HG03280 (cell line): ENCODE measurements around the gene MPO.

Experiments
- ATAC-seq: cut with Tn5 transposase; IDR thresholded peaks from one replicate; pipeline ENCODE4 v1.9.1; 2021; ENCODE audit warnings: mild to moderate bottlenecking, moderate library complexity; ENCODE audit not compliant: unreplicated experiment

MPO gene

DNA sequence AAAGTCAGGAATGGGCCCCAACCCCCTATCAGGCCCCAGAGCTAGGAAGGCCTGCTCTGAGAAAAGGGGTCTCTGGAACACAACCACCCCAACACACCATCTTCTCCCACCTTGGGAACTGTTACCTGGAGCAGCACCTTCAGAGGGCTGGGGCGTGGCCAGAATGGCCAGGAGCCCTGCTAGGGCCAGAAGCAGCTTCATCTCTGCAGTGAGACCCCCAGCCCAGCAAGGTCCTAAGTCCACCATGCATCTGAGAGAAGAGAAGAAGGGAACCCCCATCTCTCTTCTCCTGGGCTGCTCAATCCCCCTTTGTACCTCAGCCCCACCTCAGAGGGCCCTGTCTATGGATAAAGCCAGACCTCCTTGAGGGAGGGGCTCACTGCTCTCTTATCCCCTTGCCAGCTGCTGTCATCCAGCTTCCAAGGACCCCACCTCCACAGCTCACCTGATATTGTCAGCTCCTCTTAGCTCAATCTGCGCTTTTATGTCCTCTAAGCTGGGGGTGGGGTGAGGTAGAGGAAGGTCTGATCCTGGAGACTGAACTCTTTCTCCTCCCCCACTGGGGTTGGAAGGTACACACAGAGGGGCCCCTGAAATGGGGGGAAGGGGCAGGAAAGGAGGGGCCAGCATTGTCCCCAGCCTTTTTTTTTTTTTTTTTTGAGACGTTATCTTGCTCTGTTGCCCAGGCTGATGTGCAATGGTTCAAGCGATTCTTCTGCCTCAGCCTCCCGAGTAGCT lies at the start of gene MPO:
MPO (minus strand) TSS at position 456 of the 738 bp plus-strand sequence; CDS start at position 279, 177 bp downstream.
- no peak for ATAC-seq

DNA sequence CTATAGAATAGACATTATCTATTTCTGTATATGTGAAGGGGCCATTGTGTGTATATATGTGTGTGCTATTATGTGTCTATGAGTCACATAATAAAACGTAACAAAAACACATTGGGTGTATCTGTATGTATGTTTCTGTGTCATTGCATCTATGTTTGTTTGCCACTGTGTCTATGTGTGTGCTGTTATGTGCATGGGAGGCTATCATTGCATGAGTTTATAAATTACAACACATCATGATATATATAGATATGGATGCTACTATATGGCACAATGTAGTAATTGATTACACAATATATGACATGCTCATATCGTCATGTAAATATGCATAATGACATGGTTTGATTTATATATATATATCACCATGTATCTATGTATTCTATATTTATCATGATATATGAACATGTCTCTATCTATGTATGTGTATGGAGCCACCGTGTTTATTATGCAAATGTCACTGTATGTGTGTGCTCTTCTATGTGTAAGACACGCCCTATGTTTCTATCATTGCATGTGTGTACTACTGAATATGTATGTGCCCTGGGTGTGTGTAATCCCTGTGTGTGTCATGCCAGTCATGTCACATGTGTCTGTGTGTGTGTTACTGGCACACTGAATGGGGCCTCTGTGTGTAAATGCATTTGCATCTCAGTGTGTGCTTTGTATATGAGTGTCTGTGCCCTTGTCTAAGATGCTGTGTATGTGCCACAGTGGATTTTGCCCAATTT lies 49.2 kb upstream of the MPO start:
- ATAC-seq, result peak; percentile 19

GRCh38 chr17:58329035-58329809 lies 48.5 kb upstream of the MPO start:
- ATAC-seq, result peak; percentile 43

DNA sequence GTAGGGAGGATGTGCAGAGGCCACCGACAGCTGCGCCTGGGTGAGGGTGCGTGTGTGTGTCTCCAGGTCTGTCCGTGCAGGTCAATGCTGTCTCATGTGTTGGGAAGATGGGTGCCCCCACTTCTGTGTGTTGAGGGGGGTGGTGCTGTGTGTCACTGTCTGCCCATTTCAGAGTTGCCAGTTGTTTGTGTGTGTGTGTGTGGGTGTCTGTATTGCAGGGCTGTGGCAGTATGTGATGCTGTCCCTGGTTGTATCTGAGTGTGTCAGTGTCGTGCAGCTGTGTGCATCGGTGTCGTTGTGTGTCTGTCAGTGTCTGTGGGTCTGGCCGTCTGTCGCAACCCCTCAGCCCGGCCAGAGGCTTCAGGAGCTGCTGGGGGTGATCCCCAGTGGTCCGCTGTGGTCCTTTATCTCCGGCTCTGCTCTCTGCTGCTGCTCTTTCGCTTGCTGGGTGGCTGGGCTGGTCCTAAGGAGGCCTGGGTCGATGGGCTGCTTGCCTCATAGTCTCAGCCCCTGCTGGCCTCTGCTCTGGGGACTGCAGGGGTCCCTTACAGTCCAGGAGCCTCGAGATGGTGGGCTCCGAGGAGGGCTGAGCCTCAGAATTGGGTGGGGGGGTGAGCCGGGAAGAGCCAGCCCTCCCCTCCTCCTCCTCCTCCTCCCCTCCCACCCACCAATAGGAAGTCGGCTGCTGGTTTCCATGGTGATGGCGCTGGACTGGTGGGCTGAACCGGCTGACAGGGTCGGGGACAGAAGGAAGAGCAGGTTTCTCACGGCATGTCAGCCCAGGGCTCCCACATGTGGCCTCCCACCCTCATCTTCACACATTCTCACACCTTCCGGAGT lies 47.7 kb upstream of the MPO start, which contains the start of gene TSPOAP1:
TSPOAP1 (minus strand) TSS at position 601 of the 840 bp plus-strand sequence. CDS start 875 bp downstream, outside the sequence.
- ATAC-seq, result no peak

- ATAC-seq, result no peak
Observed at GRCh38 chr17:58327363-58328194, 46.8 kb upstream of the MPO start.

- no peak for ATAC-seq
Observed at GRCh38 chr17:58326609-58327362, 46.1 kb upstream of the MPO start.

GRCh38 chr17:58325976-58326468 lies 45.3 kb upstream of the MPO start:
- no peak for ATAC-seq

DNA sequence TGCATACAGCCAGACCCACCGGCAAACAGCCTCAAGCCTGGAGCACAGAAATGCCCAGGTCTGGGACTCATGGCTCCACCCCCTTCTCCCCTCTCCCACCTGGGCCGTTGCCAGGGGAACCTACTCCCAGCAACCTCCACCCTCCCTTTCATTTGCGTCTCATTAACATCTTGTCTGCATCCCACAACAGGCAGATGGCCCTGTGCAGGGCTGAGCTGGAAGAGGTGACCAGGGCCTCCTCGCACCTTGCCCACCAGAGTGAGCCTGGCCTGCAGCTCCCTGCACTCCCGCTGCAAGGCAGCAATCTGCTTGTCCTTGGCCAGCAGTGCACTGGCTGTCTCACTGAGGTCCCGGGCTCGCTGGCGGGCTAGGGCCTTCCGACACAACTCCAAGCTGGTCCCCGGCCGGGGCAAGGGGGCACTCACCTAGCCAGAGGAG lies 44.6 kb upstream of the MPO start:
- ATAC-seq, result no peak

DNA sequence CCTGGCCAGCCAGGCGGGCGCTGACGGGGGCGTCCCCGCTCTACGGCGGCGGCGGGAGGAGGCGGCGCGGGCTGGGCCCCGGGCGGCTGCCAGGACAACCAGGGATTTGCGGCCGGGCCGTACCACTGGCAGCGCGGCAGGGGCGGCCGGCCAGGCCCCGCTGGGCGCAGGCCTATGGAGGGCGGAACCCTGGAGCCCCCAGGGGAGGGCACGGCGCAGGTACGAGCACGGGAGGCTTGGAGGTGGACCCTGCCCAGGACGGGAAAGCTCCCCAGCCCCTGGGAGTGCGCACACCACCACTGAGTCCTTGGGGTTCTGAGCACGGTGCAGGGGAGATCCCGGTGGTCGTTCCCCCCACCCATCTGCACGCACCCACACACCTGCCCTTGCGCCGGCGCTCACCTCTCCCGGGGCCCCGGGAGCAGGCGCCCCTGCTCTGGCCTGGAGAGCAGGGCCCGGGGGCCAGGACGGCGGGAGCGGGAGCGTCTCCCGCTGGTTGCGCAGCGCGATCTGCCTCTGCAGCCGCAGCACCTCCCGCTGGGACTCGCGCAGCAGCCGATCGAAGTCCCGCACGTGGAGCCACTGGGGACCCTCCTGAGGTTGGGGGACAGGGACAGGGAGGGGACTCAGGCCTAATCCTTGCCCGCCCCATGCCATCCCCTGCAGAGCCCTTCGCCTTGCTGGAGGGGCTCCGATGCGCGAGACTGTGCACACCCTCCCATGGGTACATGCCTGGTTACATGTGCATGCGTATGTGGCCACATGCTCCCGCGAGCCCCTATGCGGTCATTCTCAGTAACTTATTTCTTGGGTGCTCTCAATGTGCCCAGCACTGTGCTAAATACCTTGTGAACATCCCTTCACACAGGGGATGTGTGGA lies 43.9 kb upstream of the MPO start:
- no peak for ATAC-seq

DNA sequence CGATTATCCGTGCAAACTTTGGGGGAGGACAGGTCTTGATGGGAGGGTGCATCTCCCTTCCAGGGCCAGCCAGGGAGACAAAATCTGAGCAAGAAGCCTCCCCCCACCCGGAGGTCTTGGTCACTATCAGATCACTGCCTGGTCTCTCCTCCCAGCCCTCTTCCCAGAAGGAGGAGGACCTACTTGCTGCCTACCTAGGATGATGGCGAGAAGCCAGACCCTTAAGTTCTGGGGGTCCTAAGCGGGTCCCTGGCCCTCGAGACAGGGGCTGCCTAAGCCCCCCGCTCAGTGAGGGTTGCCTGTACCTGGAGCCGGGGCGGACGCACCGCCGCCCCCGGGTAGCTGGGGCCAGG lies 43.3 kb upstream of the MPO start:
- no peak for ATAC-seq

GRCh38 chr17:58323366-58324055 lies 42.8 kb upstream of the MPO start:
- ATAC-seq, result no peak

GRCh38 chr17:58322581-58323185 lies 41.9 kb upstream of the MPO start:
- ATAC-seq, result no peak

DNA sequence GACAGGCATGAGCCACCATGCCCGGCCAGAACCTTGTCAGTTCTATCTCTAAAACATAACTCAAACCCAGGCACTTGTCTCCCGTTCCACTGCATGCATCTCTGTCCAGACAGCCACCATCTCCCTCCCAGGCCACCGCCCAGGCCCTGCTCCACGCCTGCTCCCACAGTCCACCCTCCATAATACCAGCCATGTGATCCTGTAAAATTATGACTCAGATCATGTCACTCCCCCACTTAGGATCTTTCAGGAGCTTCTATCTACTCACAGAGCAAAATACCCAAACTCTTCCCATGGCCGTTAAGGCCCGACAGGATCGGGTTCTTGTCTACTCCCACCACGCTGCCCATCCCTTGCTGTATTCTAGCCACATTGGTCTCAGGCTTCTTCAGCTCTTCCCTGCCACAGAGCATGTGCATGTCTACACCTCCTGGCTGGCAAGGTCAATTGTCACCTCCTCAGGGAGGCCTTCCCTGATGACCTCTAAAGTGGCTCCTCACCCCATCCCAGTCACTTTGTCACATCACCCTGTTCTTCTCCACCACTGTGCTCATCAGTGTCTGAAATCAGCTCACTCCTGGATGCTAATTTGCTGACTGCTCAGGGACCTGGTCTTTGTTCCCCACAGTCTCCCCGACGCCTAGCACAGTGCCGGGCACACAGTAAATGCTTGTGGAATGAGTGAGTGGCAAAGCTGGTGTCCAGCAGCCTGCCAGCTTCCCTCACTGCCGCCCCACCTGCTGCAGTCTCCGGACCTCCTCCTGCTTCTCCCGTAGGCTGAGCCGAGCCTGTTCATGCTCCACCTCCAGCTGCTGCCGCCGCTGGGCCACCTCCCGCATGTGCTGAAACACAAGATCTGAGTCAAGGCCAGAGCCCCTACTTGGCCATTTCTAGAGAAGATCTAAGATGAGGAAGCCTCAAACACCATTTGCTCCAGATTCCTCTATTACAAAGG lies 41.1 kb upstream of the MPO start:
- ATAC-seq, result no peak

GRCh38 chr17:58320570-58321323 lies 40.0 kb upstream of the MPO start:
- no peak for ATAC-seq

DNA sequence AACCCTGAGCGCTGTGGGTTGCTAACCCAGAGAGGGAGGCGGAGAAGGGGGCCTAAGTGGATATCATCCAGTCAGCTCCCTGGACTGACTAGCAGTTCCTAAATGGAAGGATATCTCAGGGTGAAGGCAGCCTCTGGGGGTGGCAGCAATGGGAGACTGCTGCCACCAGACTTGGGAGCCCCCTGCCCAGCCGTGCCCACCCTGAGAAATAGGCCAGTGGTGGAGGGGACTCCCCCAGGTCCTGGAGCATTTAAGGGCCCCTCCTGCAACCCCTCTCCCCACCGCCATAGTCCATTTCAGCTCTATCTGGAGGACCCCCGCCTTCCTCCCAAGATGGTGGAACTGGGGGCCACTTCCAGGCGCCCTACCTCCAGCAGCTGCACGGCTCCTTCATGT lies 39.4 kb upstream of the MPO start:
- ATAC-seq, result no peak
